ENCODE data around the gene PKDCC.

Gene PKDCC

DNA sequence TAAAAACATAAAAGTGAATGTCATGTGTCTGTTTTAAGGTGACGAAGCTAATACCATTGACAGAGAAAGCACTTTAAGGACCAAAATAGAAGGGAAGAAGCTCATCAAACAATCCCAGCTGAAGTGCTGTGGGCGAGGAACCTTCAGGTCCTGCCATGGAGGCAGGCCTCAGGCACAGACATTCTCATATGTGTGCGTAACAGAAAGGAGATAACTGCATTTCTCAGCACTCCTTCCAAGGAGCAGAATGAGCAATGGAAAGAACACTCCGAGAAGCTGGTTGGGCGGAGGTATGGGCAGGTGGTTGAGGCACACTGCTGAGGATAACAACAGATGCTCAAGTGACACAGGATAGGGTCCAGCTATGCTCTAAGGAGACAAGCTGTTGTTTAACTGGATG is 42.4 kb downstream of the PKDCC start:
- no peak for DNase-seq

DNA sequence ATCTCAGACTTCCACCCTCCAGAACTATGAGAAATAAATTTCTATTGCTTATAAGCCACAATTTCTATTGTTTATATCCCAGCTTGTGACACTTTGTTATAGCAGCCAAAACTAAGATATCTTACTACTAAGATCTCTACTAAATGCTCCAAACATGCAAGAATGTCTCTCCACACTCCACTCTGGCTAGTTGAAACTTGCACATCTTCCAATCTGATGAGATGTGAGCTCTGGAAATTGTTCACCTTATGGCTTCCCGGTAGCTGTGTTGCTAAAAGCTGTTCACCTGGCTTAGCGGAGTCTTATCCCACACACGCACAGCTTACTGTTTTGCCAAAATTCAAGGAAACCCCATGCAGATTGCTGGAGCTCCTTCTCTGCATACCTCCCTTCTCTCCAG is 43.9 kb downstream of the PKDCC start:
- DNase-seq = no peak

DNA sequence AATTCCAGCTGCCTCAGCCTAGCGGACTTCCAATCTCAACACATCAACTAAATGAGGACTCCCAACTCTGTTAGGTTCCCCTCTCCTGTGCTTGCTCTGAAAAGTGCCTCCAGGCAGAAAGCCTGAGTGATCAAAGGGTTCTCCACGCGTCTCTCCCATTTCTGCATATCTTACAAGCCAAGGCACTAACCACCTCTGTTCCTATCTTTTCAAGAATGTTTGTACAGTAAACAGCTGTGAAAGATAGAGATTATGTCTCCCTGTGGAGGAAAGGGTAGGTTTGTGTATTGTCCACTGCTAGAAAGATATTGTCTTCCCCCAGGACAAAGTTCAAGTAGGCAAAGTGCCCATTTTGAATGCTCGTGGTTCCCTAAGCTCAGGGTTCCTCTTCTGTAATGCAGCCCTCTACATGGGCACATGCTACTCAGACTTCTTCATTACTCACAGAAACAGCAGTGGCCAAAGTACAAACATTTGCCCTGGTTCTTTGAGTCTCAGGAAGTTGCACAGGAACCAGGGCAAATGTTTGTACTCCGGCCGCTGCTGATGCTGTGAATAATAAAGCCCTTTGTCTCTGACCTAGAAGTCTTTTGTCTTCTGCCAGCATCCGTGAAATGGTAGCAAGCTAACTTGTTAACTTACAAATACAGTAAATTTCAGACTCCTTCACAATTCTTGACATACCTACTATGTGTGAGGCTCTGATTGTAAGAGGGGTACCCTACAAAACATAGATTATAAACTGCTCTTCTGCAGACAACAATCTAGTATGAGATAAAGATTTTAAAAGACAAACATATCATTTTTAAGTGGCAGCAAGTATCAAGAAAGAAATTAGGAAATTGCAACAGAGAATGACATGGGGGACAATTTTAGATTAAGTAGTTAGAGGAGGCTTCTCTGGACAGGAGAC is 44.5 kb downstream of the PKDCC start:
- no peak for DNase-seq

DNA sequence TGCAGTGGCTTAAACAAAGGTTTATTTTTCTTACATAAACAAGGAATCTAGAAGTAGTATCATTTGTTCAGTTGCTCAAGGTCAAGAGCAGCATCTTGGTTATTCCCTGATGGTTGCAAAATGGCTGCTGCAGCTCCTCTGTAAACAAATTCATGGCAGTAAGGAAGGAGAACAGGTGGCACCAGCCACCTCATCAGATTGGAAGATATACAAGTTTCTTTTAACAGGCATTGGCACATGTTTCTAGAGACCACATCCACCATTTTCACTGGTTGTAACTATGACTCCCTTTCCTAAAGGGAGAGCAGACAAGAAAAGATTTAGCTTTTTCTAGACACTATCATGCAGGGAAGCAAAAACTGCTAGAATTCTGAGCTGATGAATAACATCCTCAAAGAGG is 46.3 kb downstream of the PKDCC start:
- DNase-seq = no peak

DNA sequence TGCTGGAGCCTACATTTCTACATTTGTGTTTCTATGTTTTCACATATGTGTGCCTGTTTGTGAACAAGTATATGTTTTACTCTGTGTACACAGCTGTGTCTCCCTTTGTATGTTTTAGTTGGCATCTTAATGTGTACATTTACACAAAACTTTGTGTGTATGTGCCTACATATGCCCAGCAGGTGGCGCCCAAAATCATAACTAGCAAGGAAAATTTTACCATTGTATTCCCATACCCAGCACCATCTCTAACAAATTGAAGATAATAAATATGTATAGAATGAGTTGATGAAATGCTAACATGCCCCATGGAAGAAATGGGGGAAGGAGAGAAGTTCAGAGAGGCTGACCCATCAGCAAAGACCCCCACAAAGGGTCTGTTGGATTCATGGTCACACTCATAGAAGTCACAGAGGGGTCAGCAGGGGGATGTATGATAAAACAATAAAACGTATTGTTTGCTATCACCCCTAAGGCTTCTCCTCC is 48.1 kb downstream of the PKDCC start:
- DNase-seq = peak; percentile 90

DNA sequence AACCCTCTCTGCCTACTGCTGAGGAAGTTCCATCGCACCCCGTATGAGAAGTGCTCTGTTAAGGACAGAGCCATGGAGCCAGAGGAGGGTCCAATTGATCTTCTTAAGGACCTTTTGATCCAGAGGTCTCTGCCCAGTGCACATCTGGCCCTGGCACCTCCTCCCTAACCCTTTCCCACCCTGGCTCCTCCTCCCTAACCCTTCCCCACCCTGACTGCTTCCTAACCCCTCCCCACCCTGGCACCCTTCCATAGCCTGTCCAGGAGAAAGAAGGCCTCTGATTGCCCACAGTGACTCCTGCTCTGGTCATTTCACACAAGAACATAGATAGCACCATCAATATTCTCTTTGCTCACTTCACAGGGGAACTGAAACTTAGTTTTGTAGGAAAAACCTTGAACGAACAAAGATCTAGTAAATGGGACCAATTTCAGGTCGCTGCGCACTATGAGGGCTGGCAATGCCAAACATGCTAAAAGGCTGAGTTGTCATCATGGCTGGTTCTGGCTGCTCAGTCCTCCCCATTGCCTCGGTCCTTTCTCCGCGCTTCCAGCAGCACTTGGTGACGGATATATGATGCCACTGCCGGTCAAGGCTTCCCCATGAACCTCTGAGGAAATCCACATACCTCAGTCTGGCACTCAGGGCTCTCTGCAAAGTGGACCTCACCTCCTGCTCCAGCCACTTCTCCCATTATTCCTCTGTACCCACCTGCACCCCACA is 49.2 kb downstream of the PKDCC start:
- no peak for DNase-seq

DNA sequence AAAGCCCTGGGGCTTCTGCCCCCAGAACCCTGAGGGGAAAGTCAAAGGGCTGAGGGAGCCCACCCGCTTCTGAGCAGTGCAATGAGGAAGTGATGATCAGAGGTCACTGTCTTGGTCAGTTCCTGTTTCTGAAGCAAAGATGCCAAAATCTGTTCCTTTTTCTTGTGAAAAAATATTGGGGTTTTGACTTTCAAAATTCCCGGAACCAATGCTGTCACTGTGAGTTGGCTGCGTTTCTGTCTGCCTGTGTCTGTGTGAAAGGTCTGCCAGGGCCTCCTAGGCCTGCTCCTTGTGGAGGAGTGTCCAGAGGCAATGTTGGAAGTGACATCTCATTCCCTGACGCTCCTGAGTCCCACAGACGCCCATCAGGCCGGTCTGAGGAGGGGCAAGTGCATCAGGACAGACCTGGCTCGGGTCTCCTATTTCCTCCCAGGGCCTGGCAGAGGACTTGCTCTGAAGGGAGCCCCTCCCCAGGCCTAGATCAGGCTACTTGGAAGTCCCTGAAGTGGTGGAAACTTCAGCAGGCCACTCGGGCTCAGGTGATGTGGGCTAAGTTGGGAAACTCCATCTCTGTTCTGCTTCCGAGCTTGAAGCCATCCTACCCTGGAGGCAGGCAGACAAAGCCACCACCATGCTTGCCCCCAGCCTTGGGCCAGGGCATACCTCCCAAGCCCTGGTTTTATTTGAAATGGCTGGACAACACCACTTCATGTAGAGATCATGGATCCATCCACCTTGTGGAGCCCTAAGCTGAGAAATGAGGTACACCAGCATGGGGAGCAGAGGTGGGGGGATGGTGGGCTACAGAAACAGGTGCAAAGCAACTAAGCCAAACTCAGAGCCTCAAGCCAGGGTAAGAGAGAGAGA is 51.0 kb downstream of the PKDCC start:
- DNase-seq = no peak

DNA sequence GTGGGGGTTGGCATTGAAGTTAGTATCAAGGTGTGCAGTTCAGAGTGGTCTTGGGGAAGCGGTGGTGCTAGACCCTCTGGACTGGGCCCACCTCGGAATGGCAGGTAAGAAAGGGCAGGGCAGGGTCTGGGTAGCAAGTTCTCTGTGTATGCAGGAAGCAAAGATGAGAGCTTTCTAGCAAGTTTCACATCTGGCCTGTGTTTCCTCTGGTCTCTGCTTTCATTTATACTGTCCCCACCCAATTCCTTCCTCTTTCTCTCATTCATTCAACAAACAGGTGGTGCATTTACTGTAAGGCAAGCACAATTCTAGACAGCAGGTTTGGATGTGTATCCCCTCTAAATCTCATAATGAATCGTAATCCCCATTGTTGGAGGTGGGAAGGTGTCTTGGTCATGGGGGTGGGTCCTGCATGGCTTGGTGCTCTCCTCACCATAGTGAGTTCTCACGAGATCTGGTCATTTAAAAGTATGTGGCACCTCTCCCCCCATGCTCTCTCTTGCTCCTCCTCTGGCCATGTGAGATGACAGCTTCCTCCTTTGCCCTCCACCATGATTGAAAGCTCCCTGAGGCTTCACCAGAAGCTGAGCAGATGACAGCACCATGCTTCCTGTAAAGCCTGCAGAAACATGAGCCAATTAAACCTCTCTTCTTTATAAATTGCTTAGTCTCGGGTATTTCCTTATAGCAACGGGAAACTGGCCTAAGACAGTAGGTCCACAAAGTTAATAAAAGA is 51.8 kb downstream of the PKDCC start:
- no peak for DNase-seq

DNA sequence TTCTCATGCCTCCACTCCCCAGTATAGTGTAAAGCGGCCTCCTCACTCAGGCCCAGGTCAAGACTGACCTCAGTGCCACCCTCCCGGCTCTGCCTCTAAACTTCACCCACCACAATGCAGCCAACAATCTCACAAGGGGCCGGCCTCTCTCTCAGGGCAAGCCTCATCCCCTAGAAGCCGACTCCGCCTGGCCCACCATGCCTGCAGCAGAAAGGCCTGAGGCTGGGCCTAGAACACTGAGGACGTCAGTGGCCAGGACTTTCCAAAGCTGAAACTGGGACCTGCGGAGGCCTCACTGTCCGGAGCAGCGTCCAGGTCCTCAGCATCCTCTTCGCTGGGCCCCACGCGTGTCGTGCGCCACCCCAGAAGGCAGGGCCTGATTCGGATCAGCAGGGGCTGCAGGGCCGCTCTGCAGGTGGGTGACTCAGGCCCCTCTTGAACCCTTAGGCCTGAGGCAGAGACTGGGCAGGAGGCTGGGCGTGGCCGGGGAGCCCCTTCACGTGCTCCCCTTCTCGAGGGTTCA is 52.9 kb downstream of the PKDCC start:
- no peak for DNase-seq

DNA sequence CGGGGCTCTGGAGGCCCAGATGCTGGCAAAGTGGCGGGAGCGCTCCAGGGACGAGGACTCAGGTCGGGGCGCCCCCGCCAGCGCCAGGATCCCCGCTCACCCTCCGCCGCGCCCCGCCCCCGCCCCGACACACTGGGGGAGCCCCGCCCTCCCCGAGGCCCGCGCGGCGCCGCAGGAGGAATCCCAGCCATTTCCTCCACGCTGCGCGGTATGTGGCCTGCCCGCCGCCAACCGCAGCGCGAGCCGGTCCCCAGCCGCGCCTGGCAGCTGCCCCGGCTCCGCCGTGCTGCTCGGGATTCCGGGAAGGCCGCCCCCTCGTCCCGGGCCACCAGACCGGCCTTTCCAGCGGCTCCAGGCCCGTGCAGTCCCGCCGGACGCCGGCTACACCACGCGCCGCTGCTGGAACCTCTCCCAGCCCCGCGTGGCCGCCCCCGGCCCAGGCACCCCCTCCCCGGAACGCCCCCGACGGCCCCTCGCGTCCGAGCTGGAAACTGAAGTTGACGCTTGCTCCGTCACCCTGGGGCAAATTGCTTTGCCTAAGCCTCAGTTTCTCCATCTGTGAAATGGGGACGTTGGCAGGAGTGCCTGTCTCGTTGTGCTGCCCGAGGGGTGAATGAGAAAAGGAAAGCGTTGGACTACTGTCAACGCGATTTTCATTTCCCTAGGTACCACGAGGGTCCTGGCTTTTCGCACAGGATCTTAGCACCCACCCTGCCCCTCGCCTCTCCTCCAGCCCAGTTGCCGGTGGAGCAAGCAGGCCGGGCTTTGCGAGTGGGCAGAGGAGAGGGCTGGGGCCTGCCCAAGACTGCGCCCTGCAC is 53.6 kb downstream of the PKDCC start:
- DNase-seq = no peak

DNA sequence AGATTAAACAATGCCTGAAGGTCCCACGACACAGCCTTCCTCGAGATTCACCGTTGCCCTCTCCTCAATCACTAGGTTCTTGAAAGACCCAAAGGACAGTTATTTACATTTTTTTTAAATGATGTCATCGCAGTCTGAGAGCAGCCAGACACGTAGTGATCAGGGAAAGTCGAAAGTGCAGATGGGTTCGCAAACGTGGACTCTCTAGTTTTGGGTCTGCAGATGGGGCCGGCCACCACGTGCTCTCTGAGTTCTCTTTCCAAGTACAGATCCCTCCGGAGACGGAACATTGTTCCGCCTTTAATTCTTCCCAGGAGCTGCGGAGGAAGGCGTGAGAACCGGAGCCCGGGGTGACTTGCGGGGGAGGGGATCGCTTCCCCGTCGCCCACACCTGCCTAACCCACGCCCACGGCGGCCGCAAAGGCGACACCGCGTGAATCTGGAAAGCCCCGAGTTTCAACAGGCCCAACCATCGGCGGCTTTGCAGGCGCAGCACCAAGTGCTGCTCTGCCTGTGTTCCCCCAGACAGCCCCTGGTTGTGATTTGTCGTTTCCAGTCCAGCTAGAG is 54.3 kb downstream of the PKDCC start:
- DNase-seq = no peak

DNA sequence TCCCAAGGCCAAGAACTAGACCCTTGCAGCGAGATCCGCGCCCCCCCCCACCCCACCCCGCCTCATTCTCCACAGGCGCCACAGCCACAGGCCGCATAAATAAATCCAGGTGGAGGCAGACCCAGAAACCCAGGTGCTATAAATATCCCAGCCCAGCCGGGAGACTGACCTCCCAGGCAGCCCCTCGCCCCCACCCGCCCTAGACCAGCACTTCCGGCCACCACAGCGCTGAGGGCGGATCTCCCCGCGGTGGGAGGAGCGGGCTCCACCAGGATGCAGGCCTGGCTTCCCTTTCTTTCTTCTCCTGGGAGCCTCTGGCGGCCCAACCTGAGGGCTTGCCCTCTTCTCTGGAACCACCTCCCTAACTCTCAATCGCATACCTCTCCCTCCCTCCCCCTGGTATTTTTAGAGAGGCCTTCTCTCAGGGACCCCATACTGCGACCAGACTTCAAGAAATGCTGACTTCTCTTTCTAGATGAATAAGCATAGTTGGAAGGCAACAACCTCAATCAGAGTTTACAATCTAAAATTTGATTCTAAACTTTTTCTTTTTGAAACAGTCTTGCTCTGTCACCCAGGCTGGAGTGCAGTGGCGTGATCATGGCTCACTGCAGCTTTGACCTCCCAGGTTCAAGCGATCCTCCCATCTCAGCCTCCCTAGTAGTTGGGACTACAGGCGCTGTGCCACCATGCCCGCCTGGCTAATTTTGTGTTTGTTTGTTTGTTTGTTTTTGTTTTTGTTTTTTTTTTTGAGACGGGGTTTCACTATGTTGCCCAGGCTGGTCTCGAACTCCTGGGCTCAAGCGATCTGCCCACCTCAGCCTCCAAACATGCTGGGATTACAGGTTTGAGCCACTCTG is 55.0 kb downstream of the PKDCC start:
- DNase-seq = no peak

DNA sequence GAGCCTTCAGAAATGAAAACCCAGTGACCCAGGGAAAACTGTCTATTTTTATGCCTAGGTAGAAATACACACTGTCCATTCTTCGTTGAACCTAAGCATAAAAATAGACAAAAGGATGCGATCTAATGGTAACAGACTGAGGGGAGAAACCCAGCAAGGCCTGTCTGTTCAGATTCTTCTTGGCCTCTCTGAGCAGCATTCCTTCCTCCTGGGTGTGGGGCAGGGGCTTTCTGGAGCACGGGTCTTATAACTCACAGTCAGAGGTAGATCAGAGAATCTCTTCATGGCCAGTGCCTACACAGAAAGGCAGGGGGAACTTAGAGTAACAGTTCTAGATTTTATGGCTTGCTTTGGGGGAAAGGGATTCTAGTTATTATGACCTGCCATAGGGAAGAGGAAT is 56.0 kb downstream of the PKDCC start:
- DNase-seq = no peak

DNA sequence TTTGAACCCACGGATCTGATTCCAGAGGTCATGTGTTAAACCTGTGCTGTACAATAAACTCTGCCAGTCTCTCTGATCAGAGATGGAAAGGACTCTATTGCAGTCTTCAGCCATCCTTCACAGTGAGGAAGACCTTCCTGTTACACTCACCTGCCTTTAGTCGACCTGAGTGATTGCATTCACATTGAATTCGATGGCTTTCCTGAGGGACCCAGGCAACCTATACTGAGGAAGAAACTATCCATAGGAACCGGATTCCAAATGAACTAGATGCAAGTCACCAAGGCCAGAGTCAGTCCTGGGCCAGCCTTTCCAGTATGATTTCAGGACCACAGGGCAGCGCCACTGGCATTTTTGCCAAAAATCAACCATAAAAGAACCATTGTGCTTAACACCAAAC is 56.8 kb downstream of the PKDCC start:
- DNase-seq = no peak

DNA sequence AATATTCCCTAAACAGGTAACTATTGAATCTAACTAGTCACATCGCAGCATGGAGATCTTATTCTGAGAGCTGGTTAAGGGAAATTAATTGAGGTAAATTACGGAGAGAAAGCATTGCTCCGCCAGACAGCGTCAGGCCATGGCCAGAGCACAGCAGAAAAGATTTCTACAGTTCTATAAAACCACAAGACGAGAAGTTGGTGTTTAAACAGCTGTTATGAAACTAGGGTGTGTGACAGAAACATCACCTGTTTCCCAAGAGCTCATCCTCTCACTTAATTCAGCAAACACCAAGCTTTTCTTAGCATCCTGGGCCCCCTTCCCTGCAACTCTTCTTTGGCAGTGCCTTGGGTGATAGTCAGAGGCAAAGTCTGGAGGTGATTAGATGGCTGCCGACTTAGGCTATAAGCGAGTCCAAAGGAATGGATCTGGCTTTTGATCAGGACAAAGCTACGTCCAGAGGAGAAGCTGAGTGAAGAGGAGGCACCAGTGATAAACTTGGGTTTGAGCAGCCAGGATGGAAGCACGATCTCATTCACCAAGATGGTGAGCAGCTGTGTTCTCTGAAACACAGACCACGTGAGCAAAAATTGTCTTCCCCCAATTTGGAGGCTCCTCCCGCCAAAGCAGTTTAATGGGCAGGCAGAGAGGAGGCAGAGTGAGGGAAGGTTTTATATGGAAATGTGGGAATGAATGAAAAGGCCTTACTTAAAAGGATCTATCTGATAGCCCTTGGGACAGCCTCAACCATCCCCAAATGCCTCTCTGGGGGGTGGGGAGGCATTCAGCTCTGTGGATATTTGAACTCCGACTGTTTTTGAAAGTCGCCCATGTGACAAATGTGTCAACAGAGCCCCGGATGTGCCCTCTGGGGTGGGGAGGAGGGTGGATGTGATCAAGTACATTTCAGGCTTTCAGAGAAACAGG is 57.8 kb downstream of the PKDCC start:
- no peak for DNase-seq

DNA sequence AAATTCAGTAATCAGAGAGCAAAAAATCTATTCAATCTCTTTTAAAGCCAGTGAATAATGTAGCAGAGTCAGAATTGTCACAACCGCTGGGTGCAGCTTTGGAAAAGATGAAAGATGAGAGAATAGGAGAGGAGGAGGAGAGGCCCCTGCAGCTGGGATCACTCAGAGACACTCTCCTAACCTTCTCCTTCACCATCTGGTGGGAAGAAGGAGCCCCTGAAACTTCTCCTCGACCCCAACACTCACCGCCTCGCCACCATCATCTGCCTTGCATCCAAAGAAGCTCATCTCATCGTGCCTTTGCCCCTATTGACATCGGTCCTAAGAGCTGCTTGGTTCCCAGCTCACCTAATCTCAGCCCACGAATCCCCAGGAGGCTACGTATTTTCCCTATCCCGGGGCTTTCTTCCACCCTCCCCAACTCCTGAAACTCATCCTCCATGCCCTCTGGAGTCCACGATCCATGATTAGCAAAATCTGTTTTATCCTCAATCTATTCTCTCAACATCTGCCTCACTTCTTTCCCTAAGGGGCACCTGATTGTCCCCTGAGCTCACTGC is 58.5 kb downstream of the PKDCC start:
- DNase-seq = no peak

DNA sequence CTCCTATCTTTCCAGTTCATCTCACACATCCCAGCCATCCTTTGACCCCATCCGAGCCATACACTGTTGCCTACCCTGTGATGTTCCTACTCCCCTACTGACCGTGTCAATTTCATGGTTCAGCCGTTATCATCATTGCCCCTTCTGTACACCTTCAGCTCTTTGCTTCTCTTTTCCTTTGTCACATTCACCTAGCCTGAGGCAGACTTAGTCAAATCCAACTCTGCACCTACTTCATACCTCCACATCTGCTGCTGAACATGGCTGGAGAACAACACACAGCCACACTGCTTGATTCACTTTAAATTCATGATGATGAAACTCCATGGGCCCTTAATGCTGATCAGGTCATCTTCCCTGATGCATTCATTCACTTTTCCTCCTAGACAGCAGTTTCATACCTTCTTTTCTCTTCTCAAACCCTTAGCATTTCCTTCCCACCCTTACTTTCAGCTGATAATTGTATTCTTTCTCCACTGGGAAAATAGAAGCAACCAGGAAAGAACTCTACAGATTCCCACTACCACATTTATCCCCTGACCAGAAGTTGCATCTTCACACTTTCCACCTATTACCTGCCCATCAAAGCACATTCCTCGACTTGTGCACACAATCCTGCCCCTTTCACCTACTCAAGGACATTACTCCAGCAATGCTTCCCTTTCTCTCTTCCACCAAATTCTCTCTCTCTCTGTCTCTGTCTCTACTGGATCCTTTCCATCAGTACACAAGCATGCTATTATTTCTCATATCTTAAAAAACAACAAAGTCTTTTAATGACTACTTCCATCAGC is 59.6 kb downstream of the PKDCC start:
- no peak for DNase-seq
